ENCODE measurements around the gene FBXO42.
A peak's percentile ranks its signal among the peaks of the same experiment; 100 is the strongest.
"Not testable (repeated sequence)": the region's sequence is repeated elsewhere in the genome, so short reads cannot be mapped to it uniquely, and the experiment has no call there.

Gene FBXO42

DNA sequence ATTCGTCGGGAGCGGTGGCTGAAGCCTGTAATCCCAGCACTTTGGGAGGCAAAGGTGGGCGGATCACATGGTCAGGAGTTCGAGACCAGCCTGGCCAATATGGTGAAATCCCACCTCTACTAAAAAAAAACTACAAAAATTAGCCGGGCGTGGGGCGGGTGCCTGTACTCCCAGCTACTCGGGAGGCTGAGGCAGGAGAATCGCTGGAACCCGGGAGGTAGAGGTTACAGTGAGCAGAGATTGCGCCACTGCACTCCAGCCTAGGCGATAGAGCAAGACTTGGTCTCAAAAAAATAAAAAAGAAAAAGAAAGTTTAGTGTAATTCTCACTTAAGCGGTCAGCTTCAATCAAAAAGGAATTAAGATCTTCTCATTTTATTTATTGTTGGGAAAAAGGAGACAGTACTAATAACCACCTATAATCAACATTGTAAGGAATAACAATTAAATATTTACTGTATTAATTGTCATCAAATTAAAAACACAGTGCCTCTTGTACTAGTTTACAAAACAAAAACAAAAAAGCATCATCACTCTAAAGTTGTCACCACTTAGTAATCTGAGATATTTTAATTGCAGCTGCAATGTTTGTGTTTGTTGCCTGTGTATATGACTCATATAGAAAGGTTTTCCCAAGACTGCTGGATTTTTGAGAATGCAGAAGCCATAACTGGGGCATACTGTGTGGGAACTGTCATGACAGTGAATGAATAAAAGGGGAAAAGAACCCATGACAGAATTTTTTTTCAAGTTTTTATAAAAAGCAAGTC is 3.7 kb downstream of the FBXO42 start:
- Histone ChIP-seq H3K4me3 (ENCODE audit: low read depth in 1 of 2, low read length in 1 of 2) (no peak overlapping the region), H3K27ac (no peak overlapping the region)

DNA sequence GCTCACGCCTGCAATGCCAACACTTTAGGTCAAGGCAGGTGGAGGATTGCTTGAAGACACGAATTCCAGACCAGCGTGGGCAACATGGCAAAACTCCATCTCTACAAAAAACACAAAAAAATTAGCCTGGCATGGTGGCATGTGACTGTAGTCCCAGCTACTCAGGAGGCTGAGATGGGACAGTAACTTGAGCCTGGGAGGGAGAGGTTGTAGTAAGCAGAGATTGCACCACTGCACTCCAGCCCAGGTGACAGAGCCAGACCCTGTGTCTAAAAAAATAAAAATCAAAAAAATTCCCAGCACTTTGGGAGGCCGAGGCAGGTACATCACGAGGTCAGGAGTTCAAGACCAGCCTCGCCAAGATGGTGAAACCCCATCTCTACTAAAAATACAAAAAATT is 9.0 kb downstream of the FBXO42 start:
- peak overlapping the region; percentile 52 for H3K27ac ChIP-seq
- H3K27me3 ChIP-seq; H3K36me3 ChIP-seq; H3K4me3 ChIP-seq (ENCODE audit: low read depth in 1 of 2, low read length in 1 of 2); H3K4me1 ChIP-seq (ENCODE audit: control insufficient read depth in 1 of 2, insufficient read depth in 1 of 2, low read depth in 1 of 2, low read length in 1 of 2); H3K9me3 ChIP-seq: not testable (repeated sequence)

More for the DNA sequence above, 3.7 kb downstream of the FBXO42 start:
- Histone ChIP-seq H3K9me3 (no peaks in the 10 kb centered on the region), H3K4me1 (ENCODE audit: control insufficient read depth in 1 of 2, insufficient read depth in 1 of 2, low read depth in 1 of 2, low read length in 1 of 2) (peaks cover 24 to 26% of the 10 kb centered on the region in 2 experiments), H3K27me3 (no peaks in the 10 kb centered on the region), H3K36me3 (no peaks in the 10 kb centered on the region)
- TF ChIP-seq, protein P1, sequence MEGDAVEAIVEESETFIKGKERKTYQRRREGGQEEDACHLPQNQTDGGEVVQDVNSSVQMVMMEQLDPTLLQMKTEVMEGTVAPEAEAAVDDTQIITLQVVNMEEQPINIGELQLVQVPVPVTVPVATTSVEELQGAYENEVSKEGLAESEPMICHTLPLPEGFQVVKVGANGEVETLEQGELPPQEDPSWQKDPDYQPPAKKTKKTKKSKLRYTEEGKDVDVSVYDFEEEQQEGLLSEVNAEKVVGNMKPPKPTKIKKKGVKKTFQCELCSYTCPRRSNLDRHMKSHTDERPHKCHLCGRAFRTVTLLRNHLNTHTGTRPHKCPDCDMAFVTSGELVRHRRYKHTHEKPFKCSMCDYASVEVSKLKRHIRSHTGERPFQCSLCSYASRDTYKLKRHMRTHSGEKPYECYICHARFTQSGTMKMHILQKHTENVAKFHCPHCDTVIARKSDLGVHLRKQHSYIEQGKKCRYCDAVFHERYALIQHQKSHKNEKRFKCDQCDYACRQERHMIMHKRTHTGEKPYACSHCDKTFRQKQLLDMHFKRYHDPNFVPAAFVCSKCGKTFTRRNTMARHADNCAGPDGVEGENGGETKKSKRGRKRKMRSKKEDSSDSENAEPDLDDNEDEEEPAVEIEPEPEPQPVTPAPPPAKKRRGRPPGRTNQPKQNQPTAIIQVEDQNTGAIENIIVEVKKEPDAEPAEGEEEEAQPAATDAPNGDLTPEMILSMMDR (IDR thresholded peaks at IDR 0.05): no peak

DNA sequence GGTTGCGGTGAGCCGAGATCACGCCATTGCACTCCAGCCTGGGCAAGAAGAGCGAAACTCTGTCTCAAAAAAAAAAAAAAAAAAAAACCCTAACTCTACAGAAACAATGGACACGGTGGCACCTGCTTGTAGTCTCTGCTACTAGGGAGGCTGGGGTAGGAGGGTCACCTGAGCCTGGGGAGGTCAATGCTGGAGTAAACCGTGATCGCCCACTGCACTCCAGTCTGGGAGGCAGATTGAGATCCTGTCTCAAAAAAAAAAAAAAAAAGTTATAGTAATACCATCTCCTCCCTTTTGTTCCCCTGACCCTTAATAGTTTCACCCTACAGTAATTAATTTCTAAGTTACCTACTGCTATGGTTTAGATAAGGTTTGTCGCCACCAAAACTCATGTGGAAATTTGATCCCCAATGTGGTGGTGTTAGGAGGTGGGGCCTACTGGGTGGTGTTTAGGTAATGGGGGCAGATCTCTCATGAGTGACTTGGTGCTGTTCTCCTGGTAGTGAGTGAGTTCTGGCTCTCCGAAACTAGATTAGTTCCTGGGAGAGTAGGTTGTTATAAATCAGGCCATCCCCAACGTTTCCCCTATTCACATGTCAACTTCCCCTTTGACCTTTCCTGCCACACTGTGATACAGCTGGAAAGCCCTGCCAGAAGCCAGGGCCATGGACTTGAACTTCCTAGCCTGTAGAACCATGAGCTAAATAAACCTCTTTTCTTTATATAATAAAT is 9.8 kb downstream of the FBXO42 start:
- TF ChIP-seq, protein P1 (IDR thresholded peaks at IDR 0.05): no peak
- Histone ChIP-seq H3K9me3 (no peaks in the 10 kb centered on the region), H3K4me1 (ENCODE audit: control insufficient read depth in 1 of 2, insufficient read depth in 1 of 2, low read depth in 1 of 2, low read length in 1 of 2) (peaks cover 0 to 3% of the 10 kb centered on the region in 2 experiments), H3K27me3 (no peaks in the 10 kb centered on the region), H3K27ac (peak overlapping the region; percentile 52), H3K36me3 (no peaks in the 10 kb centered on the region), H3K4me3 (ENCODE audit: low read depth in 1 of 2, low read length in 1 of 2) (no peak overlapping the region)

DNA sequence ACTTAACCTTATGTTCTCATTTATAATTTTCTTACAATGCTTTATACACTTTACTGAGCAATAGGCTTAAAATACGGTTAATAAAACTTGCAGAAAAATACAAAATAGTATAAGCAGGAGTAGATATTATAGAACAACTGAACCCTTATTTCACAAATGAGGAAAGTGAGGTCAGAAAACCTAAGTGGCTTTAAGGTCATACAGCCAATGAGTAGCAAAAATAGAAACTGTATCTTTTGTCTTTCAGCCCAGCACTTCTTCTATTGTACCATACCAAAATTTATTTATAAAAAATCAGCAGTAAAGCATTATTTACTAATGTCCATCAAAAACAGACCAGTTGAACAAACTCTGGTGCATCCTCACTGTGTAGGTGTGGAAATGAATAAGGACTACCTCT is 11.6 kb downstream of the FBXO42 start:
- H3K4me3 ChIP-seq (ENCODE audit: low read depth in 1 of 2, low read length in 1 of 2): no peak overlapping the region
- H3K36me3 ChIP-seq: no peaks in the 10 kb centered on the region
- peaks cover 0 to 3% of the 10 kb centered on the region in 2 experiments for H3K4me1 ChIP-seq (ENCODE audit: control insufficient read depth in 1 of 2, insufficient read depth in 1 of 2, low read depth in 1 of 2, low read length in 1 of 2)
- TF ChIP-seq, protein P1 (IDR thresholded peaks at IDR 0.05): no peak
- H3K9me3 ChIP-seq: no peaks in the 10 kb centered on the region
- no peaks in the 10 kb centered on the region for H3K27me3 ChIP-seq
- no peak overlapping the region for H3K27ac ChIP-seq

DNA sequence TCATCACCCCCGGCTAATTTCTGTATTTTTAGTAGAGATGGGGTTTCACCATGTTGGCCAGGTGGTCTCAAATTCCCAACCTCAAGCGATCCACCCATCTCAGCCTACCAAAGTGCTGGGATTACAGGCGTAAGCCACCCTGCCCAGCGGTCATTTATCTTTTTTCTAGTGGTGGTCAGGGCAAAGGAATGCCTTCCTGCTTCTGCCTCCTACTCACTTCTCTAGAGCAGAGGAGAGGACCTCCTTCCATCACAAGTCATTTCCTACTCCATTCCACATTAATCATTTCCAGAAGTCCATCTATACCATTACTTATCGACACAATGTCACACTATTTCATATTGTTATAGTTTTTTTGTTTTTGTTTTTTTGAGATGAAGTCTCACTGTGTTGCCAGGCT is 13.3 kb downstream of the FBXO42 start:
- no peak overlapping the region for H3K4me3 ChIP-seq (ENCODE audit: low read depth in 1 of 2, low read length in 1 of 2)
- TF ChIP-seq, protein P1 (IDR thresholded peaks at IDR 0.05): no peak
- H3K9me3 ChIP-seq: no peaks in the 10 kb centered on the region
- no peak overlapping the region for H3K27ac ChIP-seq
- no peaks in the 10 kb centered on the region for H3K36me3 ChIP-seq
- H3K4me1 ChIP-seq (ENCODE audit: control insufficient read depth in 1 of 2, insufficient read depth in 1 of 2, low read depth in 1 of 2, low read length in 1 of 2): peaks cover 0 to 7% of the 10 kb centered on the region in 2 experiments
- no peaks in the 10 kb centered on the region for H3K27me3 ChIP-seq

Measured in neutrophil (primary cell).